HG03175 (cell line): ENCODE data around the gene ARID5B.
"Not testable (repeated sequence)": the region's sequence is repeated elsewhere in the genome, so short reads cannot be mapped to it uniquely, and the experiment has no call there.

Source experiments
- ATAC-seq: cut with Tn5 transposase; IDR thresholded peaks from one replicate; pipeline ENCODE4 v1.9.1; 2021; ENCODE audit warnings: mild to moderate bottlenecking, moderate library complexity; ENCODE audit not compliant: unreplicated experiment

The ARID5B gene

GRCh38 chr10:61900829-61901792, at the start of gene ARID5B:
ARID5B (plus strand) TSS chr10:61901699; CDS start chr10:61901710, 11 bp downstream.
- ATAC-seq: no peak

- no peak for ATAC-seq
Observed at GRCh38 chr10:61852261-61852660, 49.2 kb upstream of the ARID5B start.

GRCh38 chr10:61855771-61856170, 45.7 kb upstream of the ARID5B start:
- no peak for ATAC-seq

- no peak for ATAC-seq
Observed at GRCh38 chr10:61857746-61858145, 43.8 kb upstream of the ARID5B start.

GRCh38 chr10:61859786-61860185, 41.7 kb upstream of the ARID5B start:
- ATAC-seq: no peak

GRCh38 chr10:61860964-61861758, 40.3 kb upstream of the ARID5B start:
- ATAC-seq: no peak

- ATAC-seq: no peak
Observed at GRCh38 chr10:61863981-61864380, 37.5 kb upstream of the ARID5B start.

GRCh38 chr10:61866700-61867368, 34.7 kb upstream of the ARID5B start:
- no peak for ATAC-seq

GRCh38 chr10:61867374-61867773, 34.1 kb upstream of the ARID5B start:
- ATAC-seq: not testable (repeated sequence)

- ATAC-seq: not testable (repeated sequence)
Observed at GRCh38 chr10:61867817-61868216, 33.7 kb upstream of the ARID5B start.

GRCh38 chr10:61869041-61869675, 32.3 kb upstream of the ARID5B start:
- ATAC-seq: no peak

GRCh38 chr10:61869774-61870525, 31.5 kb upstream of the ARID5B start:
- no peak for ATAC-seq

GRCh38 chr10:61870526-61870895, 31.0 kb upstream of the ARID5B start:
- ATAC-seq: no peak

- no peak for ATAC-seq
Observed at GRCh38 chr10:61871487-61871886, 30.0 kb upstream of the ARID5B start.

GRCh38 chr10:61877887-61878739, 23.4 kb upstream of the ARID5B start:
- no peak for ATAC-seq

- no peak for ATAC-seq
Observed at GRCh38 chr10:61878740-61879068, 22.8 kb upstream of the ARID5B start.

- ATAC-seq: no peak
Observed at GRCh38 chr10:61882621-61883370, 18.7 kb upstream of the ARID5B start.

GRCh38 chr10:61883371-61884025, 18.0 kb upstream of the ARID5B start:
- ATAC-seq: no peak
